ENCODE results near the gene USF1. TPM values are rescaled to one million over a fixed set of nuclear protein-coding genes. Genes with fewer than 3 reads are reported as not detected.
"Not testable (repeated sequence)": the region's sequence is repeated elsewhere in the genome, so short reads cannot be mapped to it uniquely, and the experiment has no call there.

USF1 gene
- total RNA-seq, 1 donor from 2014 or later: 58.0 TPM

DNA sequence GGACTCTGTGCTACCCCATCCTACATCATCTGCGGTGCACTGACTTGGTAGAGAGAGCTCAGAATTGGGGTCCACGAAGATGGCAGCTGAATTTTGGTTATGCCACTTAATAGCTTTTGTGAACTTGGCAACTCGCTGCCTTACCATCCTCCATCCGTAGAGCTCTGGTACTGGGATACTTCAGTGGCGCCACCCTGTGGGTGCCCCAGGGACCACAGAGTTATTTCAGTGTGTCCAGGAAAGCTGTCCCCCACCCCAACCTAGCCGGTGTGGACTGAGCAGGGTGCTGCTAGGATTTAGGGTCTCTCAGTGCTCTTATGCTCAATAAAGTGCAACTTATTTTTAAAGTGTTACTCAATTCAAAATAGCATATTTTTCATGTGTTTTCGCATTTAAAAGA is 9.0 kb upstream of the USF1 start:
- ATAC-seq (no peak), DNase-seq (ENCODE audit: low spot score) (no peak)
- intact Hi-C loops (cut with DNase I): no loop called here

- DNase-seq (ENCODE audit: low spot score) (no peak), ATAC-seq (no peak)
- intact Hi-C loops (cut with DNase I): no loop called here
These were observed 8.5 kb upstream of the USF1 start for GRCh38 chr1:161054232-161054631.

GRCh38 chr1:161052899-161053298 is 7.1 kb upstream of the USF1 start:
- intact Hi-C loops (cut with DNase I): no loop called here
- ATAC-seq (no peak), DNase-seq (ENCODE audit: low spot score) (no peak)

GRCh38 chr1:161051219-161051618 is 5.4 kb upstream of the USF1 start:
- intact Hi-C loops (cut with DNase I): no loop called here
- DNase-seq (ENCODE audit: low spot score) (no peak), ATAC-seq (no peak)

GRCh38 chr1:161048949-161049722 is 3.4 kb upstream of the USF1 start:
- DNase-seq (ENCODE audit: low spot score) (no peak), ATAC-seq (no peak)
- intact Hi-C loops (cut with DNase I): no loop called here

DNA sequence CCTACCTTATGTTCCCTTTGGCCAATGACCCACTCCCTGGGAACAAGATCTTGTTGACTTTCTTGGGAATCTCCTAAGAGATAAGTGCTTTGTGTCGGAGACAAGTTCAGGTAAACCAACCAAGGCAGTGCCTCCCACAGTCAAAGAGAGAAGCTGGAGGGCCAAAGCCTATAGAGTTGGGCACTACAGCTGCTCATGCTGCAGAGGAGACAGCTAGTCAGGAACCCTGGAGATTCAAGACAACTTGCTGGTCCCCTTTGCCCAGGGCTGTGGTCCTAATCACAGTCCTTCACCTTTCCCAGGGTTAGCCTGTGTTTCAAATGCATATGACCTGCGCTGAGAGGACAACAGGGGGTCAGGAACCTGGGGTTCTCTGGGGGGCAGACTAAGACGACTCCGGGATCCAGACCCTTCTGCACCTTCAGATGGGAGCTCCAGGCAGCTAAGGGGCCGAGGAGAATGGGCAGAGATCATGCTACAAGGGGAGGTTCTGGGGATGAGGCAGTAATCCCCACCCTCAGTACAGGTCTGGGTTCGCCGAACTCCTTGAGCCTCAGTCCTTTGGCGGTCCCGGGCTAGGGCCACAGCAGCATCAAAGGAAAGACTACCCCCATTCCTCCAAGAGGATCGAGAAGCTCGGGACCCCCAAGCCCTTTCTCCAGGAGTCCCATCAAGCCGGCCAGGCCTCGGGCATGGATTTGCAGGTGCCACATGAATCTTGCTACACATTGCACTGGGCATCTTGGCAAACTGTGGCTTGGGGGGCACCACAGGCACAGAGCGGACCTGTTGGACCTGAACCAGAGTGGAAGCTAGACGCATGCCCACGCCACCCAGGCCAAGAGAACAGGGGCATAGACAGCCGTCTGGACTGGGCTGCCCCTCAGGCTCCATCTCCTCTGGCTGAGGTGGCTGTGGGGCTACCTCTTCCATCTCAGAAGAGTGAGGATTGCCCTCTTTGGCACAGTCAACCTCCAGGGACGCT is 2.0 kb upstream of the USF1 start:
- no peak for ATAC-seq
- intact Hi-C loops (cut with DNase I): no loop called here
- no peak for DNase-seq (ENCODE audit: low spot score)

- ATAC-seq (no peak), DNase-seq (ENCODE audit: low spot score) (no peak)
- intact Hi-C loops (cut with DNase I): no loop called here
These were observed 940 bp upstream of the USF1 start for GRCh38 chr1:161046605-161047228.

GRCh38 chr1:161044908-161045735 is 655 bp downstream of the USF1 start:
- intact Hi-C loops (cut with DNase I): no loop called here
- ATAC-seq: peak; percentile 61
- DNase-seq (ENCODE audit: low spot score): peak; percentile 72

DNA sequence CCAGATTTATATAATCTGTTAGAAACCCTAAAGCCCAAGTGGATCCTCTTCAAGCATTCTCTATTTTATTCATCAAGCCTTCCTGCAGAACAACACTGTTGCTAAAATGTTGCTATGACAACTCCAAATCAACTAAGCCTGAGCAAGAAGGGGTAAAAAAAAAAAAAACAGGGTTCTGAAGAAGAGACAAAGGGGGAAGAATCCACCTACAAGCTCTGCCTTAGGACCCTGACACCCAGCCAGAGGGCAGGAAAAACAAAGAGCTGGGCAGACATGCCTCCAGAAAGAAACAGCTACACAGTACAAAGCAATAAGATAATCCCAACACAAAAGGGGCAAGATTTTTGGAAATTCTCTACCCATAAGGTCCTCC is 1.3 kb downstream of the USF1 start:
- ATAC-seq: no peak
- intact Hi-C loops (cut with DNase I): no loop called here
- DNase-seq (ENCODE audit: low spot score): no peak

- DNase-seq (ENCODE audit: low spot score): no peak
- intact Hi-C loops (cut with DNase I): no loop called here
- peak; percentile 11 for ATAC-seq
These were observed 6.2 kb downstream of the USF1 start for GRCh38 chr1:161039546-161039945.

DNA sequence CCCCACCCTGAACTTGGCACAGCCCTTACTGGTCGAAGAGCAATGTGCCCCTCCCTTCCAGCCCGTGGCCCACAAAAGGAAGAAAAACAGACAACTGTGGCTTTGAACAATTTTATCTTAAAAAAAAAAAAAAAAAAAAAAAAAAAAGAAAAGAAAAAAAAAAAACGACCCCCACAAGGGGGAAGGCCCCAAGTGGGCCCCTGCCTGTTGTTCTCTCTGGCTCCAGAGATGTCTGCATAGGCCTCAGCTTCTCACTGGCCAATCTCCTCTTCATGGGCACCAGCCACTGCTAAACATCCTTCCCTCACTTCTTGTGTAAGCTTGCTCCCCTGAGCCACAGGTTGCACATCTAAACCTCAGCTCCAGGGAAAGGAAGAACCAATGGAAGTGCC is 6.6 kb downstream of the USF1 start:
- ATAC-seq (peak; percentile 19), DNase-seq (ENCODE audit: low spot score) (no peak)
- intact Hi-C loops (cut with DNase I): no loop called here

- DNase-seq (ENCODE audit: low spot score) (peak; percentile 64), ATAC-seq (peak; percentile 87)
- intact Hi-C loops (cut with DNase I): no loop called here
These were observed 7.1 kb downstream of the USF1 start, which contains the start of gene TSTD1 for GRCh38 chr1:161038523-161039153. TSS of gene TSTD1 (minus strand) at chr1:161038964. CDS start at chr1:161038889, 75 bp downstream.

DNA sequence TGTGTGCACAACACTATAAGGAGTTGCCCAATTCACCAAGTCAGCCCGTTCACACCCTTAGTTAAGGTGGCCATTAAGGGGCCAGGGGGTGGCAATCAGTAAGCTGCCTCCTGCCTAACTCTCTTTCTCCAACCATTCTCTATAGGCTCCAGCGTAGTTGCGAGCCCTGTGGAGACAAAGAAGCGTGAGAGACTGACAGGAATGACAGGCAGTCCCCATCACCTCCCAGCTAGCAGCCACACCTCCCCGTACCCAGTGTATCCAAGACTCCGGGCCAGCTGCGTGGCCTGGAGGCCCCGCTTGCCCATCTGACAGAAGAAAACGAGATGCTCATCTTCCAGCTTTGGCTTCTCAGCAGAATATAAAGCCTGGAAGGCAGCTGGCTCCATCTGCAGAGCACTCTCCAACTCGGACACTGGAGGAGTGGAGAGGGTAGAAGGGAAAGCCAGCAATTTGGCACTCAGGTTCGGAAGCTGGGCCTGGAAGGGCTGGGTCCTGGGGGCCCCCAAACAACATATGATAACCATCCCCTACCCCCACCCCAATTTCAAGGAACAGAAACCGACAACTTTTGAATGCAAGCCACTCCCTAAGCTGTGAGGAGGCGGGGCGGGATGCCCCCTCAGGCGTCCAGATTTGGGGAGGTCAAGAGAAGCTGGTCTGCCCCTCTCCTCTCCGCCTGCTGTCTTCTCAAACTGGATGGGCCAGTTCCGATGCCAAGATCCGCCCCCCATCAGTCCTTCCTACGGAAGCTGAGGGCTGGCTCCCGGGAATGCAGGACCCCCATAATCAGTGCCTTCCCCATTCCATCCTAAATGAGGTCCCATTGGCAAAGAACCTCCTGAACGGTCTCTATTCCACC is 7.9 kb downstream of the USF1 start:
- no peak for DNase-seq (ENCODE audit: low spot score)
- ATAC-seq: peak; percentile 18
- intact Hi-C loops (cut with DNase I): no loop called here

DNA sequence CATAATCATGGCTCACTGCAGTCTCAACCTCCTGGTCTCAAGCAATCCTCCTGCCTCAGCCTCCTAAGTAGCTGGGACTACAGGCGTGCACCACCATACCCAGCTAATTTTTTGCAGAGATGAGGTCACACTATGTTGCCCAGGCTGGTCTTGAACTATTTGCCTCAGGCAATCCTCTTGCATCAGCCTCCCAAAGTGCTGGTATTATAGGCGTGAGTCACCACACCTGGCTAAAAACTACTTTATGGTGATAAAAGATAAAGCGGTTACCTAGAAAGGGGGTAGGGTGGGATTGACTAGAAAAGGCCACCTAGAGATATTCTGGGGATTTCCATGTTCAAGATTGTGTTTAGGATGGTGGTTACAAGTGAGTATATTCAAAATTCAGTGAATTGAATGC is 12.0 kb downstream of the USF1 start:
- DNase-seq (ENCODE audit: low spot score) (no peak), ATAC-seq (no peak)
- intact Hi-C loops (cut with DNase I): no loop called here

DNA sequence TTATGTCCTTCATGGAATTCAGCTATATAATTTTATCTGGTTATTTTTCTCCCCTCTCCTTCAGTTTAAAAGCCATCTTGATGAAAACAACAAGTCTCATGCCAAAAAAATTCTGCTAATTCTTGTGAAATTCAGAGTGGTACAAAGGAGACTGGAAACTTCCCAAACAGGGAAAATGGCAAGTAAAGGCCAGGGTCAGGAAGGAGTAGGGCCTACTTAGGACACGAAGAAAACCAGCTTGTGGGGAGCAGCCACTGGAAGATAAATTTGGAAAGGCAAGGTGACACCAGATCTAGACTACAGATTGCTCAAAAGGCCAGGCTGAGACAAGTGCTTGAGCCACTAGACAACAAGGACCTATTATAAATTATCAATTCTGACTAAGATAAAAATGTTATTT is 13.4 kb downstream of the USF1 start:
- intact Hi-C loops (cut with DNase I): no loop called here
- DNase-seq (ENCODE audit: low spot score) (no peak), ATAC-seq (no peak)

DNA sequence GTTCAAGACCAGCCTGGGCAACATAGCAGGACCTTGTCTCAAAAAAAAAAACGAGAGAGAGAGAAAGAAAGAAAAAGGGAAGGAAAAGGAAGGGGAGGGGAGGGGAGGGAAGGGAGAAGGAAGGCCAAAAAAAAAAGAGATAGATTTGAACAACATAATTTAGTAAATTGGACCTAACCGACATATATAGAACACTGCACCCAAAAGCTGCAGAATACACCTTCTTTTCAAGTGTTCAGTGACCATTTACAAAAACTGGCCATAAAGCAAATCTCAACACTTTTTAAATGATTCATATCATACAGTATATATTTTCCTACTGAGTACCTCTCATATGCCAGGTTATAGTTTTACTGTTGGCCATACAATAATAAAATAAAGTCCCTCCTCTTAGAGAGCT is 13.9 kb downstream of the USF1 start:
- intact Hi-C loops (cut with DNase I): no loop called here
- ATAC-seq (no peak), DNase-seq (ENCODE audit: low spot score) (no peak)

DNA sequence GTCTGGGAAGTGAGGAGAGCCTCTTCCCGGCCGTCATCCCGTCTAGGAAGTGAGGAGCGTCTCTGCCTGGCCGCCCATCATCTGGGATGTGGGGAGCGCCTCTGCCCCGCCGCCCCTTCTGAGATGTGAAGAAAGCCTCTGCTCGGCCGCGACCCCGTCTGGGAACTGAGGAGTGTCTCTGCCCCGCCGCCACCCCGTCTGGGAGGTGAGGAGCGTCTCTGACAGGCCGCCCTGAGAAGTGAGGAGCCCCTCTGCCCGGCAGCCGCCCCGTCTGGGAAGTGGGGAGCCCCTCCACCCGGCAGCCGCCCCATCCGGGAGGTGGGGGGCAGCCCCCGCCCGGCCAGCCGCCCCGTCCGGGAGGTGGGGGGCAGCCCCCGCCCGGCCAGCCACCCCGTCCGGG is 16.3 kb downstream of the USF1 start:
- intact Hi-C loops (cut with DNase I); DNase-seq (ENCODE audit: low spot score); ATAC-seq: not testable (repeated sequence)

All from sciatic nerve (tissue), 2 donors.